Liver (tissue), 9 donors: Measurements from ENCODE around the gene LY6G5B. TPM values are rescaled to one million over a fixed set of nuclear protein-coding genes. Genes with fewer than 3 reads are reported as not detected.

Experiments
- DNase-seq: peaks from one replicate; pipeline ENCODE4 v3.0.0-alpha.2; 2017; ENCODE audit warnings: low spot score
- H3K27ac ChIP-seq, 2 donors: one replicate each; pipeline ENCODE4 v1.7.0; 2013; ENCODE audit warnings: inconsistent platforms in 2 of 2, low read length in 2 of 2, control low read depth in 1 of 2, low read depth in 1 of 2, mild to moderate bottlenecking in 1 of 2
- H3K27me3 ChIP-seq, 4 donors: one replicate each; pipeline versions ENCODE4 v1.6.1 to v1.7.0; 2013; ENCODE audit warnings: low read length in 3 of 4, inconsistent platforms in 1 of 4, mild to moderate bottlenecking in 1 of 4, moderate library complexity in 1 of 4; ENCODE audit not compliant: control insufficient read depth in 4 of 4, insufficient read depth in 4 of 4
- H3K36me3 ChIP-seq, 4 donors: one replicate each; pipeline versions ENCODE4 v1.6.1 to v1.7.0; 2013; ENCODE audit warnings: low read length in 3 of 4, mild to moderate bottlenecking in 3 of 4, low read depth in 1 of 4, moderate library complexity in 1 of 4; ENCODE audit not compliant: control insufficient read depth in 4 of 4, insufficient read depth in 3 of 4
- H3K4me1 ChIP-seq, 4 donors: one replicate each; pipeline versions ENCODE4 v1.6.1 to v1.7.0; 2013; ENCODE audit warnings: low read length in 3 of 4, mild to moderate bottlenecking in 3 of 4, moderate library complexity in 1 of 4; ENCODE audit not compliant: control insufficient read depth in 4 of 4, insufficient read depth in 4 of 4
- H3K4me3 ChIP-seq, 3 donors: one replicate each; pipeline versions ENCODE4 v1.6.1 to v1.7.0; 2013; ENCODE audit warnings: low read length in 3 of 3, control low read depth in 1 of 3, low read depth in 1 of 3, mild to moderate bottlenecking in 1 of 3
- H3K9ac ChIP-seq, 2 donors: one replicate each; pipeline ENCODE4 v1.7.0; 2013; ENCODE audit warnings: low read length in 2 of 2, mild to moderate bottlenecking in 2 of 2, moderate library complexity in 2 of 2, control low read depth in 1 of 2, low read depth in 1 of 2
- H3K9me3 ChIP-seq, 4 donors: one replicate each; pipeline versions ENCODE4 v1.6.1 to v1.7.0; 2013; ENCODE audit warnings: low read length in 3 of 4; ENCODE audit not compliant: control insufficient read depth in 4 of 4
- ATF3 ChIP-seq: IDR thresholded peaks from 2 replicates; pipeline ENCODE4 v1.6.1; 2016; ENCODE audit warnings: antibody characterized with exemption
- CTCF ChIP-seq: fragments of 150-350 bp; IDR thresholded peaks from 2 replicates; pipeline ENCODE4 v1.5.1; 2017; ENCODE audit warnings: improper control_type of control experiment, low read depth, low read length; ENCODE audit not compliant: missing input control
- FOXA1 ChIP-seq: IDR thresholded peaks from 2 replicates; pipeline ENCODE4 v1.6.1; 2016; ENCODE audit warnings: antibody characterized with exemption
- FOXA2 ChIP-seq: IDR thresholded peaks from 2 replicates; pipeline ENCODE4 v1.6.1; 2016; ENCODE audit warnings: antibody characterized with exemption
- GABPA ChIP-seq, 2 donors: IDR thresholded peaks in 1 of 2; conservative IDR thresholded peaks in 1 of 2; 2 replicates each; pipeline ENCODE4 v1.6.1; 2016; ENCODE audit warnings: antibody characterized with exemption in 2 of 2, mild to moderate bottlenecking in 1 of 2, moderate library complexity in 1 of 2
- HNF4A ChIP-seq, 2 donors: conservative IDR thresholded peaks; 2 replicates each; pipeline ENCODE4 v1.6.1; 2016; ENCODE audit warnings: antibody characterized with exemption in 2 of 2, mild to moderate bottlenecking in 2 of 2
- HNF4G ChIP-seq: IDR thresholded peaks from 2 replicates; pipeline ENCODE4 v1.6.1; 2016; ENCODE audit warnings: antibody characterized with exemption
- JUND ChIP-seq, 2 donors: IDR thresholded peaks; 2 replicates each; pipeline ENCODE4 v1.6.1; 2016; ENCODE audit warnings: antibody characterized with exemption in 2 of 2
- MAX ChIP-seq: IDR thresholded peaks from 2 replicates; pipeline ENCODE4 v1.6.1; 2016; ENCODE audit warnings: antibody characterized with exemption
- NR2F2 ChIP-seq: IDR thresholded peaks from 2 replicates; pipeline ENCODE4 v1.6.1; 2016; ENCODE audit warnings: antibody characterized with exemption
- RAD21 ChIP-seq, 2 donors: IDR thresholded peaks; 2 replicates each; pipeline ENCODE4 v1.6.1; 2016; ENCODE audit warnings: antibody characterized with exemption in 2 of 2, mild to moderate bottlenecking in 2 of 2
- RXRA ChIP-seq, 2 donors: IDR thresholded peaks; 2 replicates each; pipeline ENCODE4 v1.6.1; 2017 to 2018; ENCODE audit warnings: antibody characterized with exemption in 2 of 2, mild to moderate bottlenecking in 1 of 2
- SP1 ChIP-seq: IDR thresholded peaks from 2 replicates; pipeline ENCODE4 v1.6.1; 2018; ENCODE audit warnings: antibody characterized with exemption, mild to moderate bottlenecking
- TAF1 ChIP-seq: conservative IDR thresholded peaks from 2 replicates; pipeline ENCODE4 v1.6.1; 2016; ENCODE audit warnings: antibody characterized with exemption, mild to moderate bottlenecking
- YY1 ChIP-seq: IDR thresholded peaks from 2 replicates; pipeline ENCODE4 v1.6.1; 2016; ENCODE audit warnings: antibody characterized with exemption, mild to moderate bottlenecking
- WGBS: extraction: QIAGEN DNeasy Blood & Tissue Kit; methylation state at CpG from one replicate; pipeline ENCODE4 v1.1.7; 2013; 5-methylcytosine and 5-hydroxymethylcytosine counted together
- polyA plus RNA-seq, 2 donors: library from polyadenylated mRNA; stranded (reverse) in 1 of 2; unstranded in 1 of 2; fragments of 200-250 nt in 1 of 2; fragments of >200 nt in 1 of 2; fragmentation: Nextera tagmentation in 1 of 2; extraction: Ambion mirVana in 1 of 2; gene quantifications; one replicate each; pipeline versions ENCODE4 v1.2.1 to v1.2.3, GENCODE V29; 2013 to 2015
- total RNA-seq, 2 donors: library from RNA; depleted of rRNA; stranded (reverse); fragments of >200 nt; gene quantifications; one replicate each; pipeline ENCODE4 v1.2.3, GENCODE V29; 2014
- TF ChIP-seq, protein P1 (sequence below): IDR thresholded peaks from 2 replicates; pipeline ENCODE4 v1.6.1; 2016; ENCODE audit warnings: antibody characterized with exemption
- TF ChIP-seq, protein P2 (sequence below): IDR thresholded peaks from 2 replicates; pipeline ENCODE4 v1.6.1; 2016; ENCODE audit warnings: antibody characterized with exemption, mild to moderate bottlenecking
- donor health status: healthy.
- donor health status: healthy.
- donor health status: healthy.
- donor health status: healthy.
- donor health status: healthy.

The LY6G5B gene
- total and polyA plus RNA-seq, 4 donors, result 1.2 to 5.9 (median 2.1) TPM

DNA sequence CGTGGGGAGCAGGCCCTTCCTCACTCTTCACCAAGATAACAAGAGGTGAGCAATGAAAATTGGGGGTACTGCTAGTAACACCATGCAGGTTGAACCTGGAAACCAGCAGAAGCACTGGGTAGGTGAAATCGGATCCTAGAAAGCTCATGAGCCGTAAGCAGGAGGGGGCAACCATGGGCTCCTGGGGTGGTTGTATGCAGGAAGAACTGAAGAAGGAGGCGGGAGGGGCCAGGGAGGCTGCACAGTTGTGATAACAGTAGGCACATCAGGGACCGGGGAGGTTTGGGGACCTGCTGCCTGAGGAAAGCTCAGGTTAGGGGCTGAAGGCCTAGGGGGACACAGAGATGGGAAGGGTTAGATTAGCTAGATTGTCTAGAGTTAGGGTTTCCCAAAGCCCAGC lies 16.7 kb downstream of the LY6G5B start:
- Histone ChIP-seq H3K4me1 (peaks cover 0 to 9% (median 6%) of the 10 kb centered on the region in 4 donors), H3K4me3 (no peak overlapping the region), H3K9ac (no peak overlapping the region), H3K36me3 (peaks cover 4 to 56% (median 47%) of the 10 kb centered on the region in 4 donors), H3K27me3 (no peaks in the 10 kb centered on the region), H3K27ac (no peak overlapping the region), H3K9me3 (no peaks in the 10 kb centered on the region)
- WGBS, result 85% methylated on average over 5 of the region's 5 CpGs
- no peak for TF ChIP-seq FOXA2
- TF ChIP-seq MAX, result no peak
- no peak for TF ChIP-seq RXRA (IDR thresholded peaks at IDR 0.05)
- TF ChIP-seq, protein P1, sequence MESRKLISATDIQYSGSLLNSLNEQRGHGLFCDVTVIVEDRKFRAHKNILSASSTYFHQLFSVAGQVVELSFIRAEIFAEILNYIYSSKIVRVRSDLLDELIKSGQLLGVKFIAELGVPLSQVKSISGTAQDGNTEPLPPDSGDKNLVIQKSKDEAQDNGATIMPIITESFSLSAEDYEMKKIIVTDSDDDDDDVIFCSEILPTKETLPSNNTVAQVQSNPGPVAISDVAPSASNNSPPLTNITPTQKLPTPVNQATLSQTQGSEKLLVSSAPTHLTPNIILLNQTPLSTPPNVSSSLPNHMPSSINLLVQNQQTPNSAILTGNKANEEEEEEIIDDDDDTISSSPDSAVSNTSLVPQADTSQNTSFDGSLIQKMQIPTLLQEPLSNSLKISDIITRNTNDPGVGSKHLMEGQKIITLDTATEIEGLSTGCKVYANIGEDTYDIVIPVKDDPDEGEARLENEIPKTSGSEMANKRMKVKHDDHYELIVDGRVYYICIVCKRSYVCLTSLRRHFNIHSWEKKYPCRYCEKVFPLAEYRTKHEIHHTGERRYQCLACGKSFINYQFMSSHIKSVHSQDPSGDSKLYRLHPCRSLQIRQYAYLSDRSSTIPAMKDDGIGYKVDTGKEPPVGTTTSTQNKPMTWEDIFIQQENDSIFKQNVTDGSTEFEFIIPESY, result no peak
- TF ChIP-seq SP1, result no peak
- TF ChIP-seq CTCF, result no peak
- no peak for TF ChIP-seq HNF4G
- no peak for TF ChIP-seq YY1
- TF ChIP-seq HNF4A (conservative IDR thresholded peaks at IDR 0.05), result no peak
- TF ChIP-seq FOXA1, result no peak
- TF ChIP-seq GABPA (IDR thresholded peaks at IDR 0.05 in 1 of 2, conservative IDR thresholded peaks at IDR 0.05 in 1 of 2), result no peak
- no peak for TF ChIP-seq NR2F2
- TF ChIP-seq RAD21 (IDR thresholded peaks at IDR 0.05), result no peak
- TF ChIP-seq JUND (IDR thresholded peaks at IDR 0.05), result no peak
- no peak for TF ChIP-seq TAF1
- no peak for TF ChIP-seq ATF3
- no peak for DNase-seq

GRCh38 chr6:31687321-31687720 lies 17.5 kb downstream of the LY6G5B start:
- peaks cover 4 to 64% (median 52%) of the 10 kb centered on the region in 4 donors for H3K36me3 ChIP-seq
- 84% methylated on average over 8 of the region's 8 CpGs for WGBS
- DNase-seq, result no peak
- no peak for TF ChIP-seq CTCF
- no peak for TF ChIP-seq JUND (IDR thresholded peaks at IDR 0.05)
- no peak for TF ChIP-seq FOXA1
- TF ChIP-seq GABPA (IDR thresholded peaks at IDR 0.05 in 1 of 2, conservative IDR thresholded peaks at IDR 0.05 in 1 of 2), result no peak
- no peak for TF ChIP-seq HNF4G
- TF ChIP-seq, protein P2, sequence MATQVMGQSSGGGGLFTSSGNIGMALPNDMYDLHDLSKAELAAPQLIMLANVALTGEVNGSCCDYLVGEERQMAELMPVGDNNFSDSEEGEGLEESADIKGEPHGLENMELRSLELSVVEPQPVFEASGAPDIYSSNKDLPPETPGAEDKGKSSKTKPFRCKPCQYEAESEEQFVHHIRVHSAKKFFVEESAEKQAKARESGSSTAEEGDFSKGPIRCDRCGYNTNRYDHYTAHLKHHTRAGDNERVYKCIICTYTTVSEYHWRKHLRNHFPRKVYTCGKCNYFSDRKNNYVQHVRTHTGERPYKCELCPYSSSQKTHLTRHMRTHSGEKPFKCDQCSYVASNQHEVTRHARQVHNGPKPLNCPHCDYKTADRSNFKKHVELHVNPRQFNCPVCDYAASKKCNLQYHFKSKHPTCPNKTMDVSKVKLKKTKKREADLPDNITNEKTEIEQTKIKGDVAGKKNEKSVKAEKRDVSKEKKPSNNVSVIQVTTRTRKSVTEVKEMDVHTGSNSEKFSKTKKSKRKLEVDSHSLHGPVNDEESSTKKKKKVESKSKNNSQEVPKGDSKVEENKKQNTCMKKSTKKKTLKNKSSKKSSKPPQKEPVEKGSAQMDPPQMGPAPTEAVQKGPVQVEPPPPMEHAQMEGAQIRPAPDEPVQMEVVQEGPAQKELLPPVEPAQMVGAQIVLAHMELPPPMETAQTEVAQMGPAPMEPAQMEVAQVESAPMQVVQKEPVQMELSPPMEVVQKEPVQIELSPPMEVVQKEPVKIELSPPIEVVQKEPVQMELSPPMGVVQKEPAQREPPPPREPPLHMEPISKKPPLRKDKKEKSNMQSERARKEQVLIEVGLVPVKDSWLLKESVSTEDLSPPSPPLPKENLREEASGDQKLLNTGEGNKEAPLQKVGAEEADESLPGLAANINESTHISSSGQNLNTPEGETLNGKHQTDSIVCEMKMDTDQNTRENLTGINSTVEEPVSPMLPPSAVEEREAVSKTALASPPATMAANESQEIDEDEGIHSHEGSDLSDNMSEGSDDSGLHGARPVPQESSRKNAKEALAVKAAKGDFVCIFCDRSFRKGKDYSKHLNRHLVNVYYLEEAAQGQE, result no peak
- peaks cover 0 to 7% (median 5%) of the 10 kb centered on the region in 4 donors for H3K4me1 ChIP-seq
- H3K4me3 ChIP-seq, result no peak overlapping the region
- no peaks in the 10 kb centered on the region for H3K27me3 ChIP-seq
- no peak overlapping the region for H3K9ac ChIP-seq
- no peaks in the 10 kb centered on the region for H3K9me3 ChIP-seq
- H3K27ac ChIP-seq, result no peak overlapping the region
